Measurements from ENCODE around the gene GALNT7. TPM values are rescaled to one million over a fixed set of nuclear protein-coding genes. Genes with fewer than 3 reads are reported as not detected.
A peak's percentile ranks its signal among the peaks of the same experiment; 100 is the strongest.

The GALNT7 gene
- total RNA-seq, 1 experiment from 2014 or later, result 13.8 TPM

GRCh38 chr4:173257732-173258717 is 89.4 kb downstream of the GALNT7 start:
- no peak overlapping the region for H3K4me3 ChIP-seq (ENCODE audit: low read length)
- DNase-seq, result peak; percentile 73
- no peaks in the 10 kb centered on the region for H4K20me1 ChIP-seq (ENCODE audit: low read length)
- H3F3A ChIP-seq (ENCODE audit: low read length, unreplicated experiment), result no peaks in the 10 kb centered on the region
- peaks cover 5% of the 10 kb centered on the region; the same call in 1 of the 2 replicates for H3K36me3 ChIP-seq (ENCODE audit: low read depth, low read length)
- H3K27me3 ChIP-seq (ENCODE audit: low read length), result no peaks in the 10 kb centered on the region
- ChIA-PET CTCF (interaction anchor here (1.3 to 1.7 kb wide), 3 partner anchors 44 to 244 kb away, joined by 7 to 12 read pairs (median 9); no protein-coding TSS in a partner anchor), POLR2A (ENCODE audit: unreplicated experiment) (no interaction called here)
- peak; percentile 95 for ATAC-seq
- no peak overlapping the region for H3K9ac ChIP-seq (ENCODE audit: low read length)
- intact Hi-C loops (cut with micrococcal nuclease), result loop anchor here (1.0 to 10.0 kb wide), 4 partner anchors 87 to 423 kb away; no protein-coding TSS in a partner anchor
- no peak overlapping the region for H2AFZ ChIP-seq (ENCODE audit: low read length)
- H3K9me2 ChIP-seq (replicated peaks; ENCODE audit: low read length), result no peaks in the 10 kb centered on the region
- H3K27ac ChIP-seq (ENCODE audit: low read length), result no peak overlapping the region
- BruUV-seq (replicated peaks), result no TSS peak
- peaks cover under 1% of the 10 kb centered on the region; the same call in 1 of the 2 replicates for H3K4me1 ChIP-seq (ENCODE audit: insufficient read depth, low read length)
- H3K9me3 ChIP-seq (ENCODE audit: low read length), result no peaks in the 10 kb centered on the region
- TF ChIP-seq EZH2 (IDR thresholded peaks at IDR 0.05; ENCODE audit: low read length, unreplicated experiment) (no peak), CTCF (conservative IDR thresholded peaks at IDR 0.05; ENCODE audit: low read depth, low read length) (peak; percentile 89)
- peaks cover 7% of the 10 kb centered on the region; the same call in 1 of the 2 replicates for H3K79me2 ChIP-seq (ENCODE audit: low read length)
- H3K4me2 ChIP-seq (ENCODE audit: low read length), result no peak overlapping the region

GRCh38 chr4:173258866-173259265 is 90.3 kb downstream of the GALNT7 start:
- Histone ChIP-seq H2AFZ (ENCODE audit: low read length) (no peak overlapping the region), H3K36me3 (ENCODE audit: low read depth, low read length) (no peaks in the 10 kb centered on the region; the same call in 1 of the 2 replicates), H3F3A (ENCODE audit: low read length, unreplicated experiment) (no peaks in the 10 kb centered on the region), H3K79me2 (ENCODE audit: low read length) (peaks cover 2% of the 10 kb centered on the region; the same call in 1 of the 2 replicates), H3K27ac (ENCODE audit: low read length) (no peak overlapping the region), H3K9me3 (ENCODE audit: low read length) (no peaks in the 10 kb centered on the region), H3K4me3 (ENCODE audit: low read length) (no peak overlapping the region), H3K27me3 (ENCODE audit: low read length) (no peaks in the 10 kb centered on the region), H3K4me2 (ENCODE audit: low read length) (no peak overlapping the region), H3K9me2 (replicated peaks; ENCODE audit: low read length) (no peaks in the 10 kb centered on the region), H3K4me1 (ENCODE audit: insufficient read depth, low read length) (no peaks in the 10 kb centered on the region), H4K20me1 (ENCODE audit: low read length) (no peaks in the 10 kb centered on the region), H3K9ac (ENCODE audit: low read length) (no peak overlapping the region)
- CTCF ChIA-PET, result no interaction called here
- no peak for ATAC-seq
- POLR2A ChIA-PET (ENCODE audit: unreplicated experiment), result no interaction called here
- intact Hi-C loops (cut with micrococcal nuclease), result loop anchor here (10.0 kb wide), 1 partner anchor 424 kb away; no protein-coding TSS in a partner anchor
- TF ChIP-seq EZH2 (IDR thresholded peaks at IDR 0.05; ENCODE audit: low read length, unreplicated experiment) (no peak), CTCF (conservative IDR thresholded peaks at IDR 0.05; ENCODE audit: low read depth, low read length) (no peak), EZH2phosphoT487 (IDR thresholded peaks at IDR 0.05; ENCODE audit: borderline replicate concordance, low read length) (no peak)
- BruUV-seq (replicated peaks), result no TSS peak
- no peak for DNase-seq

Data from PC-3 (cell line).